Measurements from ENCODE around the gene GGT7. TPM values are rescaled to one million over a fixed set of nuclear protein-coding genes. Genes with fewer than 3 reads are reported as not detected.
"Not testable (repeated sequence)": the region's sequence is repeated elsewhere in the genome, so short reads cannot be mapped to it uniquely, and the experiment has no call there.

Gene GGT7
- total RNA-seq, 1 donor from 2014 or later = 20.1 TPM

- DNase-seq (ENCODE audit: low spot score) = no peak
Measured at GRCh38 chr20:34886122-34886521, 13.5 kb upstream of the GGT7 start.

GRCh38 chr20:34884260-34884659 is 11.6 kb upstream of the GGT7 start:
- intact Hi-C loops (cut with DNase I) = no loop called here
- DNase-seq (ENCODE audit: low spot score) = no peak

More at GRCh38 chr20:34886122-34886521, 13.5 kb upstream of the GGT7 start:
- intact Hi-C loops (cut with DNase I) = no loop called here

- intact Hi-C loops (cut with DNase I) = no loop called here
- DNase-seq (ENCODE audit: low spot score) = no peak
Measured at GRCh38 chr20:34883809-34884208, 11.2 kb upstream of the GGT7 start.

- DNase-seq (ENCODE audit: low spot score) = no peak
- intact Hi-C loops (cut with DNase I) = no loop called here
Measured at GRCh38 chr20:34883087-34883688, 10.5 kb upstream of the GGT7 start.

GRCh38 chr20:34881689-34882088 is 9.0 kb upstream of the GGT7 start:
- intact Hi-C loops (cut with DNase I) = no loop called here
- DNase-seq (ENCODE audit: low spot score) = no peak

GRCh38 chr20:34880971-34881370 is 8.3 kb upstream of the GGT7 start:
- intact Hi-C loops (cut with DNase I) = not testable (repeated sequence)

GRCh38 chr20:34880215-34880850 is 7.7 kb upstream of the GGT7 start:
- no peak for DNase-seq (ENCODE audit: low spot score)
- intact Hi-C loops (cut with DNase I) = no loop called here

More at GRCh38 chr20:34880971-34881370, 8.3 kb upstream of the GGT7 start:
- DNase-seq (ENCODE audit: low spot score) = not testable (repeated sequence)

- intact Hi-C loops (cut with DNase I) = loop anchor here (1.0 kb wide), 1 partner anchor 79 kb away; the partner anchor contains the start of genes GSS and MYH7B
- peak; percentile 100 for DNase-seq (ENCODE audit: low spot score)
Measured at GRCh38 chr20:34876406-34877282, 4.0 kb upstream of the GGT7 start, which contains the start of gene ACSS2. TSS of gene ACSS2 (plus strand) at chr20:34876612. CDS start at chr20:34876646, 34 bp downstream.

GRCh38 chr20:34875642-34876405 is 3.2 kb upstream of the GGT7 start:
- intact Hi-C loops (cut with DNase I) = loop anchor here (1.0 kb wide), 1 partner anchor 79 kb away; the partner anchor contains the start of genes GSS and MYH7B
- no peak for DNase-seq (ENCODE audit: low spot score)

GRCh38 chr20:34874094-34874654 is 1.5 kb upstream of the GGT7 start:
- intact Hi-C loops (cut with DNase I) = loop anchor here (5.0 kb wide), 1 partner anchor 133 kb away; no protein-coding TSS in a partner anchor
- no peak for DNase-seq (ENCODE audit: low spot score)

GRCh38 chr20:34873583-34874093 is 982 bp upstream of the GGT7 start:
- no peak for DNase-seq (ENCODE audit: low spot score)
- intact Hi-C loops (cut with DNase I) = loop anchor here (2.0 to 5.0 kb wide), 2 partner anchors 134 to 219 kb away; partner anchors contain the start of gene TRPC4AP

GRCh38 chr20:34871966-34872621 is 562 bp downstream of the GGT7 start:
- intact Hi-C loops (cut with DNase I) = loop anchor here (2.0 to 5.0 kb wide), 2 partner anchors 135 to 221 kb away; partner anchors contain the start of gene TRPC4AP
- no peak for DNase-seq (ENCODE audit: low spot score)

GRCh38 chr20:34871320-34871926 is 1.2 kb downstream of the GGT7 start:
- no peak for DNase-seq (ENCODE audit: low spot score)
- intact Hi-C loops (cut with DNase I) = loop anchor here (5.0 kb wide), 1 partner anchor 136 kb away; no protein-coding TSS in a partner anchor

- DNase-seq (ENCODE audit: low spot score) = no peak
- intact Hi-C loops (cut with DNase I) = no loop called here
Measured at GRCh38 chr20:34864216-34864615, 8.4 kb downstream of the GGT7 start.

- DNase-seq (ENCODE audit: low spot score) = no peak
- intact Hi-C loops (cut with DNase I) = no loop called here
Measured at GRCh38 chr20:34863421-34863965, 9.2 kb downstream of the GGT7 start.

- intact Hi-C loops (cut with DNase I) = no loop called here
- no peak for DNase-seq (ENCODE audit: low spot score)
Measured at GRCh38 chr20:34862724-34863123, 9.9 kb downstream of the GGT7 start.

GRCh38 chr20:34861386-34862084 is 11.1 kb downstream of the GGT7 start:
- no peak for DNase-seq (ENCODE audit: low spot score)
- intact Hi-C loops (cut with DNase I) = no loop called here

Data from cardiac septum (tissue), 1 donor.